ENCODE data around the gene DGKG. TPM values are rescaled to one million over a fixed set of nuclear protein-coding genes. Genes with fewer than 3 reads are reported as not detected.

Gene DGKG
- total RNA-seq, 1 experiment from 2014 or later: 45.2 TPM

DNA sequence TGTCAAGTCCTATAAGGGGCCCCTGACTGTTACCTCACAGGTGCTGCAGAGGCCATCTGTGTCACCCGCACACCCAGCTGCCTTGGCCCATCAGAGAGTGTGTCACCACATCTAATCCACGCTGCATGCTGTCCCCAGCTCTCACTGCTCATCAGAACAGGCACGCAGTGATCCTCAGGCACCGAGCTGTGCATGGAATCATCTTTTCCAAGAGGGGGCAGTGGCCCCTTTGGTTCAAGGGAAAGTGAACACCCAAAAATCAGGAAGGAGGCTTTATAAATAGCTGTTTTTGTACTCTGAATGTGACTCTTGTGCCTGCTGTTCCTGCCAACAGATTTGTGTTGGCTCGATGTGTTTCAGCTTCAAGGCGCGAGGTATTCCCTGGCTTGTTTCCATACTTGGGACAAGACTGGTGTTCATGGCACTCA lies 142.8 kb downstream of the DGKG start:
- no TSS peak for BruUV-seq (replicated peaks)
- no peaks in the 10 kb centered on the region for H3K27me3 ChIP-seq (replicated peaks; ENCODE audit: insufficient read depth, low read depth, low read length, poor library complexity)
- no peaks in the 10 kb centered on the region for H3K9me3 ChIP-seq (ENCODE audit: low read depth, low read length, poor library complexity, severe bottlenecking)
- no peak overlapping the region for H3K27ac ChIP-seq (ENCODE audit: low read depth, low read length, poor library complexity, severe bottlenecking)
- intact Hi-C loops (cut with micrococcal nuclease; ENCODE audit: unreplicated experiment): no loop called here
- TF ChIP-seq EZH2 (IDR thresholded peaks at IDR 0.05; ENCODE audit: borderline replicate concordance, low read depth, low read length, poor library complexity, severe bottlenecking): no peak
- TF ChIP-seq, protein P1, sequence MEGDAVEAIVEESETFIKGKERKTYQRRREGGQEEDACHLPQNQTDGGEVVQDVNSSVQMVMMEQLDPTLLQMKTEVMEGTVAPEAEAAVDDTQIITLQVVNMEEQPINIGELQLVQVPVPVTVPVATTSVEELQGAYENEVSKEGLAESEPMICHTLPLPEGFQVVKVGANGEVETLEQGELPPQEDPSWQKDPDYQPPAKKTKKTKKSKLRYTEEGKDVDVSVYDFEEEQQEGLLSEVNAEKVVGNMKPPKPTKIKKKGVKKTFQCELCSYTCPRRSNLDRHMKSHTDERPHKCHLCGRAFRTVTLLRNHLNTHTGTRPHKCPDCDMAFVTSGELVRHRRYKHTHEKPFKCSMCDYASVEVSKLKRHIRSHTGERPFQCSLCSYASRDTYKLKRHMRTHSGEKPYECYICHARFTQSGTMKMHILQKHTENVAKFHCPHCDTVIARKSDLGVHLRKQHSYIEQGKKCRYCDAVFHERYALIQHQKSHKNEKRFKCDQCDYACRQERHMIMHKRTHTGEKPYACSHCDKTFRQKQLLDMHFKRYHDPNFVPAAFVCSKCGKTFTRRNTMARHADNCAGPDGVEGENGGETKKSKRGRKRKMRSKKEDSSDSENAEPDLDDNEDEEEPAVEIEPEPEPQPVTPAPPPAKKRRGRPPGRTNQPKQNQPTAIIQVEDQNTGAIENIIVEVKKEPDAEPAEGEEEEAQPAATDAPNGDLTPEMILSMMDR (conservative IDR thresholded peaks at IDR 0.05; ENCODE audit: low read depth, low read length): no peak
- no peak overlapping the region for H3K4me3 ChIP-seq (ENCODE audit: low read depth, low read length, poor library complexity, severe bottlenecking)
- CTCF ChIA-PET: no interaction called here
- H3K36me3 ChIP-seq (ENCODE audit: insufficient read depth, low read length, poor library complexity, severe bottlenecking): no peaks in the 10 kb centered on the region
- H3K4me1 ChIP-seq (ENCODE audit: insufficient read depth, low read length, poor library complexity, severe bottlenecking): no peaks in the 10 kb centered on the region
- no peak for DNase-seq (ENCODE audit: low spot score)
- POLR2A ChIA-PET (ENCODE audit: low non-redundant PET): no interaction called here

DNA sequence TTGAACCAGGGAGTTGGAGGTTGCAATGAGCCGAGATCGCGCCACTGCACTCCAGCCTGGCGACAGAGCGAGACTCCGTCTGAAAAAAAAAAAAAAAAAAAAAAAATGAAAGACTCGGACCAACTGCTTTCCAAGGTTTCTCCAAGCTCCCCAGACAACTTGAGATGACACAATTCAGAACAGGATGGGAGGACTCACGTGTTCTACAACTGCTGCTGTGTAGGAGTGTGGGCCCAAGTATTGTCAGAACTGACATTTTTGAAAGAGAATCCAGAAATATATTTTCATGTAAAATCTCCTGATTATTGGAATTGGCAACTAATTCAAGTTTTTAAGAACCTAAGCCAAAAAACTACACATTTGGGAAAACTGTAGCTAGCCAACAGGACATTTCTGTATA lies 143.6 kb downstream of the DGKG start:
- Histone ChIP-seq H3K9me3 (ENCODE audit: low read depth, low read length, poor library complexity, severe bottlenecking) (no peaks in the 10 kb centered on the region), H3K27ac (ENCODE audit: low read depth, low read length, poor library complexity, severe bottlenecking) (no peak overlapping the region), H3K4me3 (ENCODE audit: low read depth, low read length, poor library complexity, severe bottlenecking) (no peak overlapping the region), H3K27me3 (replicated peaks; ENCODE audit: insufficient read depth, low read depth, low read length, poor library complexity) (no peaks in the 10 kb centered on the region), H3K4me1 (ENCODE audit: insufficient read depth, low read length, poor library complexity, severe bottlenecking) (no peaks in the 10 kb centered on the region), H3K36me3 (ENCODE audit: insufficient read depth, low read length, poor library complexity, severe bottlenecking) (no peaks in the 10 kb centered on the region)
- TF ChIP-seq EZH2 (IDR thresholded peaks at IDR 0.05; ENCODE audit: borderline replicate concordance, low read depth, low read length, poor library complexity, severe bottlenecking): no peak
- intact Hi-C loops (cut with micrococcal nuclease; ENCODE audit: unreplicated experiment): no loop called here
- CTCF ChIA-PET: no interaction called here
- POLR2A ChIA-PET (ENCODE audit: low non-redundant PET): no interaction called here
- no peak for DNase-seq (ENCODE audit: low spot score)
- no TSS peak for BruUV-seq (replicated peaks)

DNA sequence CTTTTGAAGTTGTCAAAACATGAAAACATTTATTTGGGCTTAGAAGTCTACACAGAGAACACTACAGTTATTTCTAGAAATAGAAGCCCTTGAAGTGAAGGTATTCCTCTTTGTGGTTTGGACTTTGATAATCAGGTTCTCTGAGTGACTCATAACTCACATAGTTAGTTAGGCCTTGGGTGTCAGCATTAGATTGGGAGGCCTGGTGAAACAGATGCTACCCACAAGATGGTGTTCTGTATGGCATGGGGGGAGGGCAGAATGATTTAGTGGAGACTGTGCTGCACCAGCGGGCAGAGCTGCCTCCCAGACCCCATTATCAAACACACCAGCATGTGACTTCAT lies 144.2 kb downstream of the DGKG start:
- intact Hi-C loops (cut with micrococcal nuclease; ENCODE audit: unreplicated experiment): no loop called here
- CTCF ChIA-PET: no interaction called here
- no peak for TF ChIP-seq EZH2 (IDR thresholded peaks at IDR 0.05; ENCODE audit: borderline replicate concordance, low read depth, low read length, poor library complexity, severe bottlenecking)
- TF ChIP-seq, protein P1 (conservative IDR thresholded peaks at IDR 0.05; ENCODE audit: low read depth, low read length): no peak
- Histone ChIP-seq H3K4me3 (ENCODE audit: low read depth, low read length, poor library complexity, severe bottlenecking) (no peak overlapping the region), H3K9me3 (ENCODE audit: low read depth, low read length, poor library complexity, severe bottlenecking) (no peaks in the 10 kb centered on the region), H3K27me3 (replicated peaks; ENCODE audit: insufficient read depth, low read depth, low read length, poor library complexity) (no peaks in the 10 kb centered on the region), H3K36me3 (ENCODE audit: insufficient read depth, low read length, poor library complexity, severe bottlenecking) (no peaks in the 10 kb centered on the region), H3K27ac (ENCODE audit: low read depth, low read length, poor library complexity, severe bottlenecking) (no peak overlapping the region), H3K4me1 (ENCODE audit: insufficient read depth, low read length, poor library complexity, severe bottlenecking) (no peaks in the 10 kb centered on the region)
- DNase-seq (ENCODE audit: low spot score): no peak
- BruUV-seq (replicated peaks): no TSS peak
- POLR2A ChIA-PET (ENCODE audit: low non-redundant PET): no interaction called here

All from A673 (cell line).